Stimulated activated memory B cell treated with anti-CD40 and anti-IgM and Interleukin-4, amounts not matched to agents 10 μg/mL and 1 μg/mL and 100 μg/mL, for 72 hours (primary cell): ENCODE measurements around the gene TMEM164.

ENCODE experiments used
- ATAC-seq: fragments of 150-1000 bp; cut with Tn5 transposase; 2 replicates; pipeline ENCODE4 v1.10.0; 2021
- H3K27ac Mint-ChIP-seq: one replicate; pipeline ENCODE4 v1.8.0; 2022; ENCODE audit warnings: mild to moderate bottlenecking, mixed read lengths
- H3K27me3 Mint-ChIP-seq: one replicate; pipeline ENCODE4 v1.8.0; 2022; ENCODE audit warnings: mixed read lengths
- H3K36me3 Mint-ChIP-seq: one replicate; pipeline ENCODE4 v1.8.0; 2022; ENCODE audit warnings: mixed read lengths
- H3K4me1 Mint-ChIP-seq: one replicate; pipeline ENCODE4 v1.8.0; 2022; ENCODE audit warnings: mixed read lengths
- H3K4me3 Mint-ChIP-seq: one replicate; pipeline ENCODE4 v1.8.0; 2022; ENCODE audit warnings: mild to moderate bottlenecking, moderate library complexity, mixed read lengths
- H3K9me3 Mint-ChIP-seq: one replicate; pipeline ENCODE4 v1.8.0; 2022; ENCODE audit warnings: mixed read lengths

Gene TMEM164

DNA sequence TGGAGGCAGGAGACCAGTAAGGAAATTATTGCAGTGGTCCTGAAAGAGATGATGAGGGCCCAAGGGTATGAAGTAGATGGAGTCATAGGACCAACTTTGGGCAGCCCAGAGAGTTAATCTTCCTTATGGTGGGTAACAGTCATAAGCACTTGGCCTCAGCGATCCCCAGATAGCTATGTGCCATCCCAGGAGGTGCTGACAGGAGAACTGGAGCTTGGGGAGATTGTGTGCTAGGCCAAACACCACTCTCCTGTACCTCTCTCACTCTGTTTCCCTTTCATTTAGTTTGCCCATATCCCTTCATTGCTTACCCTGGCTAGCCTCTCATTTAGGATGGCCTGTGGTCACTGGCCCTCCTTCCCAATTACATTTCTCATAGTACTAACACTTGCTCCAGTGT, 60.0 kb downstream of the TMEM164 start:
- no peaks in the 10 kb centered on the region for H3K9me3 Mint-ChIP-seq
- H3K4me1 Mint-ChIP-seq: peaks cover 16% of the 10 kb centered on the region
- H3K36me3 Mint-ChIP-seq: no peaks in the 10 kb centered on the region
- H3K4me3 Mint-ChIP-seq: no peak overlapping the region
- H3K27me3 Mint-ChIP-seq: no peaks in the 10 kb centered on the region
- no peak for ATAC-seq
- no peak overlapping the region for H3K27ac Mint-ChIP-seq

GRCh38 chrX:110066488-110067225, 63.7 kb downstream of the TMEM164 start:
- no peak overlapping the region for H3K4me3 Mint-ChIP-seq
- no peak overlapping the region for H3K27ac Mint-ChIP-seq
- H3K9me3 Mint-ChIP-seq: no peaks in the 10 kb centered on the region
- no peak for ATAC-seq
- no peaks in the 10 kb centered on the region for H3K27me3 Mint-ChIP-seq
- H3K36me3 Mint-ChIP-seq: no peaks in the 10 kb centered on the region
- peaks cover 16% of the 10 kb centered on the region for H3K4me1 Mint-ChIP-seq

DNA sequence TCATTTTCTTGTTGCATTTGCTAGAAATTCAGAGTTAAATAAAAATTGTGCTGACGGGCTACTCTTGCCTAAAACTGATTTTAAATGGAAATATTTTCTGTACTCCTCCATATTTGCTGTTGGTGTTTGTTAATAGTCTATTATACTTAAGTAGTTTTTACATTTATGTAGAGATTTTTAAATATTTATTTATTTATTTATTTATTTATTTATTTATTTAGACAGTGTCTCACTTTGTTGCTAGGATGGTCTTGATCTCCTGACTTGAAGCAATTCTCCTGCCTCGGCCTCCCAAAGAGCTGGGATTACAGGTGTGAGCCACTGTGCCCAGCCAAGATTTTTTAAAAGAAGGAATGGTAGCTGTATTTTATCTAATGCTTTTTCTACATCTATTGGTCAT, 68.1 kb downstream of the TMEM164 start:
- Mint-ChIP-seq H3K4me3 (no peak overlapping the region), H3K4me1 (peaks cover 5% of the 10 kb centered on the region), H3K27ac (no peak overlapping the region), H3K36me3 (peaks cover 29% of the 10 kb centered on the region), H3K9me3 (peaks cover 4% of the 10 kb centered on the region), H3K27me3 (no peaks in the 10 kb centered on the region)
- no peak for ATAC-seq

GRCh38 chrX:110081320-110081719, 78.4 kb downstream of the TMEM164 start:
- Mint-ChIP-seq H3K27ac (no peak overlapping the region), H3K4me3 (no peak overlapping the region), H3K27me3 (no peaks in the 10 kb centered on the region), H3K4me1 (peaks cover 5% of the 10 kb centered on the region), H3K36me3 (peaks cover 12% of the 10 kb centered on the region), H3K9me3 (peaks cover 2% of the 10 kb centered on the region)
- ATAC-seq: no peak

DNA sequence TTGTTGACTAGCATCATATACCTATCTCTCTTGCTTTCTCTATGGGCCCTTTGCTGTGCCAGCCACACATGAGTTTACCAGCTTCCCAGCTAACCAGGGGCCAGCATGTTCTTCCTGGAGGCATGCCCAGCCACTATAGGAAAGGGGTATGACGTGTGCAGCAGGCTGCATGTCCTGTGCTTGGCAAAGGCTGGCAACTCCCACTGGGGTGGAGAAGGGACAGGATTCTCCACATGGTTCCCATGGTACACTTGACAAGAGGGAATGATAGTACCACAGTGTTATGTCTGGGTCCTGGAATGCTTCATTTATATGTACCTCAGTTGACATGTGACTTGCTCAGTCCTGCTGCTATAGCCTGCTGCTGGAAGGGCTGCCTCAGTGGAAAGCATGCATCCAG, 78.8 kb downstream of the TMEM164 start:
- H3K27ac Mint-ChIP-seq: no peak overlapping the region
- no peaks in the 10 kb centered on the region for H3K27me3 Mint-ChIP-seq
- H3K4me1 Mint-ChIP-seq: peaks cover under 1% of the 10 kb centered on the region
- no peak overlapping the region for H3K4me3 Mint-ChIP-seq
- no peak for ATAC-seq
- peaks cover 8% of the 10 kb centered on the region for H3K36me3 Mint-ChIP-seq
- H3K9me3 Mint-ChIP-seq: no peaks in the 10 kb centered on the region

DNA sequence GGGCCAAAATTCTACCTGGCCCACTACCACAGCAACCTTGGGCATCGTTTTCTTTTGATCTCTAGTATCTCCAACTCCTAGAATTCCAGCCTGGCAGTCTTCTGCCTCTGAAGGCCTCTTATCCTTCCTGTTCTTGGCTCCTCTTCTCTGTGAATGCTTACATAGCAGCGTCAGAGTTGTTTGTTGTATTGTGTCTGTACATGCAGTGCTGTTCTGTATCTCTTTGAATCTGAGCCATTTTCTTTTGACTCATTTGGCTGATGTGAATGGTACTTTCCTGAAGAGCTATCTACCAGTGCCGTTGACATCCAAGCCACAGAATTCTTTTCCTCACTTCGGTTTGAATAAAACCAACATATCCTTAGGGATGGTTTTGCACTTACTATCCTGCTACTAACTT, 79.2 kb downstream of the TMEM164 start:
- no peak for ATAC-seq
- Mint-ChIP-seq H3K36me3 (peaks cover 5% of the 10 kb centered on the region), H3K27me3 (no peaks in the 10 kb centered on the region), H3K4me1 (peaks cover under 1% of the 10 kb centered on the region), H3K4me3 (no peak overlapping the region), H3K27ac (no peak overlapping the region), H3K9me3 (no peaks in the 10 kb centered on the region)

DNA sequence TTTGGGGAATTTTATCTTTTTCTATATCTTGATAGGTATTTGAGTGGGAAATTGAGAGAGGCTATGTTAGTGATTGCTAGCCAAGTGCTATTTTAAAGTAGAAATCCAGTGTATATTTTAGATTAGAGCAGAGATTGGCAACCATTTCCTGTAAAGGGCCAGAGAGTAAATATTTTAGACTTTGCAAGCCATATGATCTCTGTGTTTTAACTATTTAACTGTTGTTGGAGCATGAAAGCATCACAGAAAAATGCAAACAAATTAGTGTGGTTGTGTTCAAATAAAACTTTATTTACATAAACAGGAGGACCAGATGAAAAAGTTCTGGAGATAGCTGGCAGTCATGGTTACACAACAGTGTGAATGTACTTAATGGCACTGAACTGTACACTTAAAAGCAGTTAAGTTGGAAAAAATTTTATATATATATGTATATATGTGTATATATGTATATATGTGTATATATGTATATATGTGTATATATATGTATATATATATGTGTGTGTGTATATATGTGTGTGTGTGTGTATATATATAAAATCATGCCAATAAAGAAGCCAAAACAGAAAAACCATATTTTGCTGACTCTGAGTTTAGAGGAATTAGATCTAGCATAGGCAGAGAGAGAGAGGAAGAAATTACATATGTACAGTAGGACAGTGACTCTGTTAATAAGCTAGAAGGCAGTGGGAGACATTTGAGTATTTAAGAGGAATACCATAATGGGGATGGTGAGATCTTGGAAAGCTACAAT, 83.4 kb downstream of the TMEM164 start:
- no peaks in the 10 kb centered on the region for H3K36me3 Mint-ChIP-seq
- H3K27me3 Mint-ChIP-seq: no peaks in the 10 kb centered on the region
- H3K9me3 Mint-ChIP-seq: no peaks in the 10 kb centered on the region
- no peak for ATAC-seq
- peaks cover 26% of the 10 kb centered on the region for H3K4me1 Mint-ChIP-seq
- no peak overlapping the region for H3K4me3 Mint-ChIP-seq
- H3K27ac Mint-ChIP-seq: no peak overlapping the region

- no peak for ATAC-seq
- Mint-ChIP-seq H3K27ac (peak overlapping the region; percentile 17), H3K9me3 (no peaks in the 10 kb centered on the region)
Observed at GRCh38 chrX:110086916-110087484, 84.1 kb downstream of the TMEM164 start.

DNA sequence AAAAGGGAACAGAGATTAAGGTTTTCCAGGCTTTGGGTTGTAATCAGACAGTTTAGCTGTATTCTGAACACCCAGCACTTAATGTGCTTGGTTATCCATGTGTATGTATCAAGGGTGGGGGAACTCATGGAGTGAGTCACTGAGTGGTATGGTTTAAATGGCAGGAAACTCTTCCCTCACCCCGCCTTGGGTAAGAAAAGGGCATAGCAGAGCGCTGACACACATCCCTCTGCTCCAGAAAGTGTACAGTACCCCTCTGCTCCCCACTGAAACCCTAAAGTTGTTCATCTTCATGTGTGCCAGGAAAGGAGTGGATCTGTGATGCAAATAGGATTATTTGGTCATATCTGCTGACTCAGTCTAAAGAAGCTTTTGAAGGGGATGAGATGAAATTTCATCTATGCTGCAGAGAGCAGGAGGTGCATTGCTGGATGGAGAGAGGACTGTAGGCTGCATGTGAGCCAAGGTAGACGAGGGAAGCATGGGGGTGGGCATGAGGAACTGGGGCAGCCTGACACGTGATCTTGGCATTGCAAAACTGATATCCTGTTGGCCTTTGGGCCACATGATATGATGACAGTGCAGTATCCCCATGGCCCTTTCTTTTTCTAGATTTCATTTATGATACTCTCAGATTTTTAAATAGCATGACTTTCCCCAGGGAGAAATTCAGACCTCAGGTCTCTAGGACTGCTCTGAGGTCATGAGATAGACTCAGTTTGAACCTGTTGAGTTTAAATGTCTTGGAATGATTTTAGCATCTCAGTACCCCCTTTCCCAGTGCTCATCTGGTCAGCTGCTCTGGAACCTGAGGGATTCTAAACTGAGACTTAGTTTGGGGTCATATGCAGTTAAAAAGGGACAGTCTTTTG, 84.8 kb downstream of the TMEM164 start:
- Mint-ChIP-seq H3K9me3 (no peaks in the 10 kb centered on the region), H3K27ac (peak overlapping the region; percentile 17), H3K4me3 (no peak overlapping the region), H3K27me3 (no peaks in the 10 kb centered on the region), H3K4me1 (peaks cover 31% of the 10 kb centered on the region), H3K36me3 (no peaks in the 10 kb centered on the region)
- no peak for ATAC-seq

More at GRCh38 chrX:110086916-110087484, 84.1 kb downstream of the TMEM164 start:
- H3K4me1 Mint-ChIP-seq: peaks cover 26% of the 10 kb centered on the region
- no peak overlapping the region for H3K4me3 Mint-ChIP-seq
- no peaks in the 10 kb centered on the region for H3K27me3 Mint-ChIP-seq
- H3K36me3 Mint-ChIP-seq: no peaks in the 10 kb centered on the region

GRCh38 chrX:110089656-110090403, 86.9 kb downstream of the TMEM164 start:
- Mint-ChIP-seq H3K4me3 (no peak overlapping the region), H3K27ac (peak overlapping the region; percentile 30), H3K27me3 (no peaks in the 10 kb centered on the region), H3K4me1 (peaks cover 39% of the 10 kb centered on the region), H3K36me3 (peaks cover 14% of the 10 kb centered on the region), H3K9me3 (no peaks in the 10 kb centered on the region)
- peak; percentile 66 for ATAC-seq

GRCh38 chrX:110097920-110098319, 95.0 kb downstream of the TMEM164 start:
- no peak for ATAC-seq
- no peaks in the 10 kb centered on the region for H3K27me3 Mint-ChIP-seq
- H3K27ac Mint-ChIP-seq: no peak overlapping the region
- no peaks in the 10 kb centered on the region for H3K9me3 Mint-ChIP-seq
- peaks cover 18% of the 10 kb centered on the region for H3K4me1 Mint-ChIP-seq
- H3K4me3 Mint-ChIP-seq: no peak overlapping the region
- H3K36me3 Mint-ChIP-seq: peaks cover 39% of the 10 kb centered on the region

GRCh38 chrX:110103344-110103743, 100.4 kb downstream of the TMEM164 start:
- Mint-ChIP-seq H3K27me3 (no peaks in the 10 kb centered on the region), H3K4me3 (no peak overlapping the region), H3K27ac (no peak overlapping the region), H3K36me3 (peaks cover 22% of the 10 kb centered on the region), H3K4me1 (peaks cover 19% of the 10 kb centered on the region), H3K9me3 (no peaks in the 10 kb centered on the region)
- no peak for ATAC-seq

- H3K36me3 Mint-ChIP-seq: peaks cover 22% of the 10 kb centered on the region
- H3K4me1 Mint-ChIP-seq: peaks cover 22% of the 10 kb centered on the region
- ATAC-seq: no peak
- H3K27me3 Mint-ChIP-seq: no peaks in the 10 kb centered on the region
- no peak overlapping the region for H3K4me3 Mint-ChIP-seq
- no peaks in the 10 kb centered on the region for H3K9me3 Mint-ChIP-seq
- H3K27ac Mint-ChIP-seq: no peak overlapping the region
Observed at GRCh38 chrX:110104078-110104477, 101.2 kb downstream of the TMEM164 start.

GRCh38 chrX:110108381-110108821, 105.5 kb downstream of the TMEM164 start:
- H3K9me3 Mint-ChIP-seq: no peaks in the 10 kb centered on the region
- no peak overlapping the region for H3K4me3 Mint-ChIP-seq
- peaks cover 10% of the 10 kb centered on the region for H3K4me1 Mint-ChIP-seq
- peaks cover 5% of the 10 kb centered on the region for H3K36me3 Mint-ChIP-seq
- no peak overlapping the region for H3K27ac Mint-ChIP-seq
- ATAC-seq: no peak
- no peaks in the 10 kb centered on the region for H3K27me3 Mint-ChIP-seq
